Measurements from ENCODE around the gene DIP2C. TPM values are rescaled to one million over a fixed set of nuclear protein-coding genes. Genes with fewer than 3 reads are reported as not detected.

The DIP2C gene
- total RNA-seq, 1 donor from 2014 or later, result 0.53 TPM

DNA sequence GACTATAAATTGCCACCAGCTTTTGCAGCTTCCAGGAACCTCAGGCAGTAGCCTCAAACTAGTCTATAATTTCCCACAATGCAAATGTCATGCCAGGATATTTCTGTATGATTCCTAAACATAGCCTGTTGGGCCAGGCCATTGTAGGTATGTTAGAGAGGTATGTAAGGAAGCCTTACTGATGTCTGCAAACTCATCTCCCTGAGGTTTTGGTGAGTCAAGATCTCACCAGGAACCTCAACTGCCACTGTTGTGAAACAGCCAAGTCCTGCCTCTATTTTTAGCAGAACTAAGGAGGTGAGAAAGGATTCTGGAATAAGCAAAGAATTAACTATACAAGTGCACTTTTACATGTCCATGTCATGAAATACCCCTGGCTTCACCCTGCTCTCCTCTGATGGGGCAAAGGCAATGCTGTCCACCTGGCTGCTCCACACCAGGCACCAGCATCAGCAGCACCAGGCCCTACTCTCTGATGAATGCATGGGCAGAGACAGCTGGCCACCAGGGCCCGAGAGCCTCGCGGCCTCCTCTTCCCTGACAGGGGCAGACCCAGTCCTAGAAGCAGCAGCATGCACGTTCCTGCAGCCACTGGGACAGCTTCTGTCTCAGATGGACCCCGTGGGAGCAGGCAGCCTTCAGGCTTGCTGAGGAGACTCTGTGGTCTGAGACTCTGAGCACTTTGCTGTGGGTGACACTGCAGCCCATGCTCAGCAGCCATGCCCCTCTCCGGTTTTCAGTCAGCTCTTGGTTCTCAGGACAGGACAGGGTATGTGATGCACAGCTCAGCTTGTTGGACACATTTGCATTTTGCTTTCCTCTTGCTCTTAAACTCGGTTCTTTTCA is 407.0 kb downstream of the DIP2C start:
- FAIRE-seq (peak; percentile 36), DNase-seq (ENCODE audit: low read depth) (peak; percentile 57)
- Histone ChIP-seq H3K4me3 (ENCODE audit: low read depth, low read length) (no peak overlapping the region), H3K36me3 (ENCODE audit: control insufficient read depth, insufficient read depth, low read length) (no peaks in the 10 kb centered on the region), H3K27me3 (ENCODE audit: control insufficient read depth, insufficient read depth, low read length) (no peaks in the 10 kb centered on the region)
- TF ChIP-seq, protein P1, sequence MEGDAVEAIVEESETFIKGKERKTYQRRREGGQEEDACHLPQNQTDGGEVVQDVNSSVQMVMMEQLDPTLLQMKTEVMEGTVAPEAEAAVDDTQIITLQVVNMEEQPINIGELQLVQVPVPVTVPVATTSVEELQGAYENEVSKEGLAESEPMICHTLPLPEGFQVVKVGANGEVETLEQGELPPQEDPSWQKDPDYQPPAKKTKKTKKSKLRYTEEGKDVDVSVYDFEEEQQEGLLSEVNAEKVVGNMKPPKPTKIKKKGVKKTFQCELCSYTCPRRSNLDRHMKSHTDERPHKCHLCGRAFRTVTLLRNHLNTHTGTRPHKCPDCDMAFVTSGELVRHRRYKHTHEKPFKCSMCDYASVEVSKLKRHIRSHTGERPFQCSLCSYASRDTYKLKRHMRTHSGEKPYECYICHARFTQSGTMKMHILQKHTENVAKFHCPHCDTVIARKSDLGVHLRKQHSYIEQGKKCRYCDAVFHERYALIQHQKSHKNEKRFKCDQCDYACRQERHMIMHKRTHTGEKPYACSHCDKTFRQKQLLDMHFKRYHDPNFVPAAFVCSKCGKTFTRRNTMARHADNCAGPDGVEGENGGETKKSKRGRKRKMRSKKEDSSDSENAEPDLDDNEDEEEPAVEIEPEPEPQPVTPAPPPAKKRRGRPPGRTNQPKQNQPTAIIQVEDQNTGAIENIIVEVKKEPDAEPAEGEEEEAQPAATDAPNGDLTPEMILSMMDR (IDR thresholded peaks at IDR 0.05; ENCODE audit: insufficient read depth, low read length, severe bottlenecking), result no peak

DNA sequence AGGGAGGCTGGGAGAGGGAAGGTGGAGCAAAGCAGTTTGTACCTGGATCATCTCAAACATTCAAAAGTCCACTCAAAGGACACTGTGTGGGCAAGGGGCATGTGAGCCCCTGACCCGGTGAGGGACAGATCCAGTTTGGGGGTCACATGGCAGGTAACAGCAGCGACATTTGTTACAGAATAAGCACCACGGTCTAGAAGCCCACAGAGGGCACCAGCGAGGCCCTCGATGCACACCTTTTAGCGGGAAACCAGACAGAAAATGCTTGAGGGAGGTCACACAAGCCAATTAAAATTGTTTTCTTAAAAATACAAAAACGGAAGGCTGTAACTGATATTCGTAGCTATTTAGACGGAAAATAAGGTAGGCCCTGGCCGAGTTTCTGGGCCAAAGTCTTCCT is 409.8 kb downstream of the DIP2C start:
- FAIRE-seq, result no peak
- TF ChIP-seq, protein P1 (IDR thresholded peaks at IDR 0.05; ENCODE audit: insufficient read depth, low read length, severe bottlenecking), result no peak

DNA sequence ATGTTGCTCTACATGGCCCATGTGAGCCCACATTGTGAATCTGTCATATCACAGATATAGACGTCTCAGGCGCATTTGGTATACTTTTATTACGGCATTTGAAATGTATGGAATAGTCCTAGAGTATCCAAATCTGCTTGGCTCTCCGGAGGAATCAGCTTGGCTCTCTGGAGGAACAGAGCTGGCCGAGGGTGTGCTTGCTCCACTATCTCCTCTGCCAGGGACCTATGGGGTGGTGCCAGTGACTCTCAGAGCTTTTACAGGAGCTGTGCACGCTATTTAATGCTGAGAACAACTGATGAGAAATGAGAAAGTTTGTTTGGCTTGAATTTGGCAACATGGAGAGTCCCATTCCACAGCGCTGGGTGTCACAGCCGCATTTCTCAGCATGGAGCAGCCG is 410.2 kb downstream of the DIP2C start:
- H3K4me3 ChIP-seq (ENCODE audit: low read depth, low read length), result no peak overlapping the region
- TF ChIP-seq, protein P1 (IDR thresholded peaks at IDR 0.05; ENCODE audit: insufficient read depth, low read length, severe bottlenecking), result no peak
- H3K27me3 ChIP-seq (ENCODE audit: control insufficient read depth, insufficient read depth, low read length), result no peaks in the 10 kb centered on the region
- no peaks in the 10 kb centered on the region for H3K36me3 ChIP-seq (ENCODE audit: control insufficient read depth, insufficient read depth, low read length)
- FAIRE-seq (no peak), DNase-seq (ENCODE audit: low read depth) (no peak)

More for the DNA sequence above, 409.8 kb downstream of the DIP2C start:
- Histone ChIP-seq H3K4me3 (ENCODE audit: low read depth, low read length) (no peak overlapping the region), H3K27me3 (ENCODE audit: control insufficient read depth, insufficient read depth, low read length) (no peaks in the 10 kb centered on the region), H3K36me3 (ENCODE audit: control insufficient read depth, insufficient read depth, low read length) (no peaks in the 10 kb centered on the region)
- no peak for DNase-seq (ENCODE audit: low read depth)

DNA sequence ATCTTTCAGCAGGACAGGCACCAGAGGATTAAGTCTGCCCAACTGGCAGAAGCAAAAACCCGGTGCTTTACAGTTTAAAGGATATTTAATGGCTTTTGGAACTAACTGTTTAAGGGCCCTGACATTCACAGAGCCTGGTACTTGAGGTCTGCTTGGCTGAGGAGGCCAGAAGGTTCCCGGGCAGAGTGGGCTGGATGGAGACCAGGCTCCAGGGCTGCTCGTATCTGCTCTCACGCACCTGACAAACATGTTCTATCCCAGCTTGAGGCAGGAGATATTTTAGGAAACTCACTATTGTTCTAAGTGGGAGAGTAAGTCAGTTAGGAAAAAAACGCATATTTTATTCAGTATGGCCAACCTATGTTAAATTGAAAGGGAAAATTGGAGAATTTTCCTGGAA is 410.8 kb downstream of the DIP2C start:
- no peaks in the 10 kb centered on the region for H3K27me3 ChIP-seq (ENCODE audit: control insufficient read depth, insufficient read depth, low read length)

DNA sequence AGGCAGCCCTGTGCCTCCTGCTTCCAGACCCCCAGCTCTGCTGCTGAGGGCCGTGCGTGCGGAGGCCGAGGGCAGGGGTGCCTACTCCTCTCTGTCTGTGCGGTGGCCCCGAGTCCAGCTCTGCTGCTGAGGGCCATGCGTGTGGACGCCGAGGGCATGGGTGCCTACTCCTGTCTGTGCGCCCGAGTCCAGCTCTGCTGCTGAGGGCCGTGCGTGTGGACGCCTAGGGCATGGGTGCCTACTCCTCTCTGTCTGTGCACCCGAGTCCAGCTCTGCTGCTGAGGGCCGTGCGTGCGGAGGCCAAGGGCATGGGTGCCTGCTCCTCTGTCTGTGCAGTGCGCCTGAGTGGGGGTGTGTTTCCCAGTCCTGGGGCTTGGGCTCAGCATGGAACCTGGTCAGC is 411.5 kb downstream of the DIP2C start:
- FAIRE-seq, result no peak
- no peak overlapping the region for H3K4me3 ChIP-seq (ENCODE audit: low read depth, low read length)
- TF ChIP-seq, protein P1 (IDR thresholded peaks at IDR 0.05; ENCODE audit: insufficient read depth, low read length, severe bottlenecking), result no peak
- DNase-seq (ENCODE audit: low read depth), result no peak
- H3K27me3 ChIP-seq (ENCODE audit: control insufficient read depth, insufficient read depth, low read length), result no peaks in the 10 kb centered on the region
- H3K36me3 ChIP-seq (ENCODE audit: control insufficient read depth, insufficient read depth, low read length), result no peaks in the 10 kb centered on the region

More for the DNA sequence above, 410.8 kb downstream of the DIP2C start:
- no peaks in the 10 kb centered on the region for H3K36me3 ChIP-seq (ENCODE audit: control insufficient read depth, insufficient read depth, low read length)
- DNase-seq (ENCODE audit: low read depth) (no peak), FAIRE-seq (no peak)
- TF ChIP-seq, protein P1 (IDR thresholded peaks at IDR 0.05; ENCODE audit: insufficient read depth, low read length, severe bottlenecking), result no peak
- no peak overlapping the region for H3K4me3 ChIP-seq (ENCODE audit: low read depth, low read length)

Measured in bronchial epithelial cell (primary cell).